GM18870 (cell line): Measurements from ENCODE around the gene L3MBTL4.
"Not testable (repeated sequence)": the region's sequence is repeated elsewhere in the genome, so short reads cannot be mapped to it uniquely, and the experiment has no call there.

Experiments used
- ATAC-seq: cut with Tn5 transposase; IDR thresholded peaks from one replicate; pipeline ENCODE4 v1.9.1; 2021; ENCODE audit warnings: moderate library complexity; ENCODE audit not compliant: unreplicated experiment

The L3MBTL4 gene

DNA sequence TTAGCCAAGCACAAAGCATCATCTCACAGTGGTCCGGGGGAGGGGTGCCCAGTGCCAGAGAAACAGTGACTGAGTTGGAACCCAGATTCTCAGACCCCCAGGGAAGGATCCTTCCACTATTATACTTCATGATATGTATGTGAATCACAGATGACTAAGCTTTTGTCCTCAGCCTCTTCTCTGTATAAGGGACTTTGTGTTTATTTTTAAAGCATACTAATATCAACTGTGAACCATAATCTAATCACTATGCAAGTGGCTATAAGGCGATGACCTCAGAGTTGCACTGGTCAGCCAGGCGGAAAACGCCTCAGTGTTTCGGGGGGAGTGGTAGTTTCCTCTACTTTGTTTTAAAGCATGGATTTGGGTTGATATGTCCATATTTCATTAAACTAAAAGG, 359.0 kb downstream of the L3MBTL4 start:
- no peak for ATAC-seq

DNA sequence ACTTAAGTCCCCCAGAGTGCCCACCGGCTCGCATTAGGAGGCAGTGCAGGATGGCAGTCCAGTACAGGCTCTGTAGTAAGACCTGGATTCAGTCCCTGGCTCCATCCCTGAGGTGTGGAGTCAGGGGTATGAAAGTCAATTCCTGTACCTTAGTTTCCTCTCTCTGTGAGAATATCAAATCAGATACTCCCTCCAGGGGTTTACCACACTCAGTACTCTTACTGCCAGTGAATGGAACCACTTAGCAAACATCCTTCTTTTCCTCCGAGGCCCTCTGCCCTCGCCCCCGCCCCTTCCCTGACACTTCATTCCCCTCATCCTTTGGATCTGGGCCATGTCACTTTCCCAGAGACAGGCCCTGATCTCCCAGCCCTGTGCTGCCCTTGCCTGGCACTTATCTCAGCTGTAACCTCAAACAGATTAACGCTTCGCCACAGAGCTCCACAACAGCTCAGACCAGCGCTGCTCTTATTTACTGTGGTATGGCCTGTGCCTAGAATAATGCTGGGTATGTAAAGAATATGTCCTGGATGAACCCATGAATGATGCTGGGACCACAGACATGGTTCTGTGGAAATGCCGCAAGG, 360.4 kb downstream of the L3MBTL4 start:
- no peak for ATAC-seq

DNA sequence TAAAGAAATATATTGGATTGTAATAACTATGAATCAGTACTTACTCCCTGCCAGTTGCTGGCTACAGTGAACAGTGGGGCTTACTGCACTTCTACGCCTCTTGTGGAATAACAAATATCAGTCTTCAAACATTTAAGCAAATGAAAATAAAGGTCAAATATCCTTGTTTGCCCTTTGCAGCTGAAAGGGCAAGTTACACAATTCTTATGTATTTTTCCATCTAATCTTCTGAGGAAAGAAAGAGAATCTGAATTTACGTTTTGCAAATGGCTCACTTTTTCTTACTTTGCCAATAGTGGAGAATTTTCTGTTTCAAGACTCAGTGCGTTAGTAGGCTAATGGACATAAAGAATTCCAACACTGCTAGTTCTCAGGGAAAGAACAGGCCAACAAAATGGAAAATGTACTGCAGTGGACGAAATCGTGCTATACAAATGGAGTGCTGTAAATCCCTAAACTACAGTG, 362.2 kb downstream of the L3MBTL4 start:
- no peak for ATAC-seq

DNA sequence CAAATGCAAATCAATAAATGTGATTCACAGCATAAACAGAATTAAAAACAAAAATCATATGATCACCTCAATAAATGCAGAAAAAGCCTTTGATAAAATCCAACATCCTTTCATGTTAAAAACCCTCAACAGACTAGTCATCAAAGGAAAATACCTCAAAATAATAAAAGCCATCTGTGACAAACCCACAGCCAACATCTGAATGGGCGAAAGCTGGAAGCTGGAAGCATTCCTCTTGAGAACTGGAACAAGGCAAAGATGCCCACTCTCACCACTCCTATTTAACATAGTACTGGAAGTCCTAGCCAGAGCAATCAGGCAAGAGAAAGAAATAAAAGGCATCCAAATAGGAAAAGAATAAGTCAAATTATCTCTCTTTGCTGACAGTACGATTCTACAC, 367.1 kb downstream of the L3MBTL4 start:
- not testable (repeated sequence) for ATAC-seq

DNA sequence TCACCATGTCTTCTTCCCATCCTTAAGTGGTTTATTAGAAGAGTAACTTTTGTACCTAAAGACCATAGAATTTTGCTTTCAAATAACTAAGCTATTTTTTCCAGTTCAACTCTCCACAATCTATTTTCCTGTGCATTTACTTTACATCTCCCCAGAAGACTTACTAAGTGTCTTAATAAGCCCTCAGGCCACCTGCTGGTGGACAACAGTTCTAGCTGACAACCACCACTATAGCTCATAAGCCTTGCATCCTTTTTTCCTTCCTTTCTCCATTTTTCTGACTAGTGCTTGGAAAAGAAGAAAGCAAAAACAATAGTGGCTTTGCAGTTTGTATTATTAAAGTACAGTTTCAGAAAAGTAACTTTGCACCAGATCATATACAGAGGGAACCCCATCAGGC, 369.9 kb downstream of the L3MBTL4 start:
- ATAC-seq, result no peak

DNA sequence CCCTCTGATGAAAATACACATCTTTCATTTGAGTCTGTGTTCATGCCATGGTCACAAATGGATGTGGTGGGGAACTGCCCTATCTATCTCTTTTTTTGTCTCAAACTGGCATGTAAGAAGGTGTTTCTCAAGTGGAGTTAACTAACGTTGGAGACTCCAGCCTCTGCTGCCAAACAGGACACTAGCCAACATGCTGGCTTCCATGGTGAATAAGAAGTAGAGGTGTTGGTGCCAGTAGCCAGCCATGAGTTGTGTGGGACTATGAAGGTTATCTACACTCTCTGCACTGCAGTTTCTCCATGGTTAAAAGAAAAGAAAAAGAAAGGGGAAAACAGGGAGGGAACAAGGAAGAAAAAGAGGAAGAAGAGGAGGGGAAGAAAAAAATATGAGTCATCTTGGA, 370.4 kb downstream of the L3MBTL4 start:
- no peak for ATAC-seq

DNA sequence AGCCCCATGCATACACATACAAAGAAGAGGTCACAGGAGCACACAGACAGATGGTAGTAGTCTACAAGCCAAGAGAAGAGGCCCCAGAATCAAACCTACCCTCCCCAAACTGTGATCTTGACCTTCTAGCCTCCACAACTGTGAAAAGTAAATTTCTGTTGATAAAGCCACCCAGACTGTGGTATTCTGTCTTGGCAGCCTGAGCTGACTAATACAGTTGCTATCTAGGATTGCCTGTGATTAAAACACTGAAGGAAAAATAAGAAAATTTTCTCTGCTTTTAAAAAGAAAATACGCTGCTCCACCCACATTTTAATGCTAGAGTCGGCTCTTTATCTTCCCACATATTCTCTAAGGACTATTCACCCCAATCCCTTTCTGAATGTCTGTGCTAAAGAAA, 375.7 kb downstream of the L3MBTL4 start:
- ATAC-seq, result no peak

DNA sequence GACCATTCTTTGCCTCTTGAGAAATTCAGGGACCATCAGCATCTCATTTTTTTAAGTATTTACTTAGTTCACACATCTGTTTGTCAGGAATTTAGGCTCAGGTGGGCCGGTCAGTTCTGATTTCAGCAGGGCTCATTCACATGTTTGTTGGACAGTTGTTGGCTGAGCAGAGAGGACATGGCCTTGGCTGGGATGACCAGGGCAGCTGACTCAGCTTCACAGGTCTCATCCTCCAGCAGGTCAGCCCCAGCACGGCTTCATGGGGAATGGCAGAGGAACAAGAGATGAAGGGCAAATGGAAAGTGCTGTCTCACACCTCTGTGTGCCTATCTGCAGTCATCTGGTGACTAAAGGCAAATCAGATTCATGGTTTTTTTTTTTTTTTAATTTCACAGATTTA, 383.3 kb downstream of the L3MBTL4 start:
- no peak for ATAC-seq

DNA sequence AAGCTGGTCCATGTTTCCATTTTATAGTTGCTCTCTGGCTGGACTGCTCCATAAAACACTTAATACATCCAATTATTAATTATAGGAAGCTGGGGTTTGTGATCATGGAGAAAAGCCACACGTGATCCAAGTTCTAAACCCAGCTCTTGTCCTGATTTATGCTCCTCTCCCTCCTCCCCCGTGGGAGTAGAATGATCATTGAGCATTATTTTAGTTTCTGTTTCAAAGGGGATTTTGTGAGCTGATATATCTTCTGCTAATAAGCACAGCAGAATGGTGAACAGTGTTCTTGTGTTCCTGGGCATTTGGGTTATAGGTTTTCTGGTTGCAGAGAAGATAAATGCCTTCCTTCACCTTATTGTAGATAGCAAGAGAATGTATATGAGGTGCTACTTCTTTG, 383.7 kb downstream of the L3MBTL4 start:
- ATAC-seq, result no peak

DNA sequence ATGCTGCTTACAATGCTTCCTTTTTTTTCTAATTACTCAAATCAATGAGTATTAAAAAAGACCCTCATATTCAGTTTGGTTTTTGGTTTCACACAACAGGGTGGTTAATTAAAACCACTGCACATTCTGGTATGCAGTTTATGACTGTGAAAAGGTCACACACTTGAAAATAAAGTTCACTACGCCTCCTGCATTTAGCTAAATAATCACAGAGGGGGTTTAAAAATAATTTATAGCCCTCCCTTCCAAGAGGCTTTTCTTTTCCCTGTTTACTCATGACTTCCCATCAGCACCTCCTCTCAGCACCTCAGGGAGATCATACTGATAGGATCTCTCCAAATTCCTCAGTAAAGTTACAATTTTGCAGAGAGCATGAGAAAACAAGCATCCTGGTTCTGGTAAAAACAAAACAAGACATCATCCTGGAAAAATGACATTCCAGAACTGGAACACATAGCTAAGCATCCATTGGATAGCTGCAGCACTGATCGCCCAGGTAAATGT, 389.9 kb downstream of the L3MBTL4 start:
- ATAC-seq, result no peak

DNA sequence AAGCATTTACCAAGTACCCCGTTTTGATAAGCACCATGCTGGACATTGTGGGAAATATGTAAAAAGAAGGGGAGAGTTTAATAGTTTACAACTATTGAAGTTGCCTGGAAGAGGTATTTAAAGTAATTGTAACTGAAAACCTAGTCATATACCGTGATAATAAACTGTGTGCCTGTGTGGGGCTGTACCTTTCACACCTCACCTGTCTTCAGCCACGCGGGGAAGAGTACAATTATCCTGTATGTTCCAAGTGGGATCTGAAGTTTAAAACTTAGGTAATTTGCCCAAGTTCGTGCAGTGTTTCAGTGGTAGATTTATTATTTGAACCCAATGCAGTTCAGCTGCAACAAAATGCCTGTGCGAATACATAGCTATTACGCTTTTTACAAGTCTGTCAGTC, 391.2 kb downstream of the L3MBTL4 start:
- ATAC-seq, result no peak

DNA sequence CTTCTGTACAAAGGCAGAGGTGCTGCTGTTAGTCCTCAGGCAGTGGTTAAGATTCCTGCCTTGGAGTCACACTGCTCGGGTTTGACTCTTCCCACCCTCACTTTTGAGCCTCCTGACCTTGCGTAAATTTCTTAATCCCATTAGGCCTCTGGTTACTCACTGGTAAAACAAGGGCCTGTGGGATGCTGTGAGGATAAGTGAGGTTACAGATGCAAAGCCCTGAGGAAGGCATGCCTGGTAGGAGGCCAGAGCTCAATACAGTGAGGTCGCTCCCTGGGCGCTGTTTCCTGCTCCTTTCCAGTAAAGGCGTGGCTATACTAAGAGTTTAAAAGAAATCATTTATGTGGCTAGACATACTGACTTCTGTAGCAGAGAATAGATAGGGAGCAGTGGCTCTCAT, 391.9 kb downstream of the L3MBTL4 start:
- no peak for ATAC-seq

DNA sequence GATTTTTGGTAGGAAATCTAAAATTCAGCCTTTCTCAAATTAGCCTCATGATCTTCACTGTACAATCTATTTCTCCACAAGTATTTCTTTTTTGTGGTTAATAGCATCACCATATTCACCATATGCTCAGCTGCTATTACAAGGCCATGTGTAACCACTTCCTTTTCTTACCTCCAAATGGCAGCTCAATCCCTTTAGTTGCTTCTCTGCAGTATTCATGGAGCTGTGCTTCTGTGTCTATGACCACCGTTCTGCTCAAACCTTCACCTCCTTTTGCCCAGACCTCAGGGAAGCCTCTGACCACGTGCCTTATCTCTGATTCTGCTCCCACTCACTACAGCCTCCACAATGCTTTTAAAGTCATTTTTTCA, 392.7 kb downstream of the L3MBTL4 start:
- ATAC-seq, result no peak

DNA sequence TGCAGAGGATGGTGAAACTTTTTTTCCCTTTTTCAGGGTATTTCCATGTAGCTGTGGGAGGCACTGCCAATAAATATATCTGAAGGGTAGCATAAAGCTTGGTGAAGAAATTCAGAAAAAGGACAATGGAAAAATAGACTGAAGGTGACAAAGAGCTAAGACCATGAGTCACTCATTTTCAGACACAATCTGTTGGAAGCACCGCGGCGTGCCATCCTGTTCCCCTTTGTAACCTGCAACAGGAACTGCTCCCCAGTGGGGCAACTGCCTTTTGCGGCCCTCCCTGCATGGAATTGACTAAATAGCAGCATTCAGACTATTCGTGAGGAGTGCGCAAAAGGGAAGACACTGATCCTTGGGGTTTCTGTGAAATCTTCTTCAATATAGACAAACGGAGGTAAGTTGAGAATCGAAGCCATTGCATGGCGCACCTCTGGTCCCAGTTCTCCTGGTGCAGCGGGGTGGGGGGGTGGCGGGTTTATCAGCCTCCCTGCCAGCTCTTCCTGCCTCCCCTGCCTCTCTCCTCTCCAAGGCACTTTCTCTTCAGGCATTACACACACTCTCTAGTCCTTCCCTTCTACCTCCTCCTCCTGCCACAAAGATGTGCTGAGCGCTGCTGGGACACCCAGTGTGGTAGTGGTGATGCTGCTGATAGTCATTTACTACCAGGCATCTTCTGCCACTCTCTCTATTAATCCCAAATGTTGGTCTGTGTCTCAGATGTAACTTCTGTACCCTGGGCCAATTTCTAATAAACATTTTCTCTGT, 393.2 kb downstream of the L3MBTL4 start:
- no peak for ATAC-seq

DNA sequence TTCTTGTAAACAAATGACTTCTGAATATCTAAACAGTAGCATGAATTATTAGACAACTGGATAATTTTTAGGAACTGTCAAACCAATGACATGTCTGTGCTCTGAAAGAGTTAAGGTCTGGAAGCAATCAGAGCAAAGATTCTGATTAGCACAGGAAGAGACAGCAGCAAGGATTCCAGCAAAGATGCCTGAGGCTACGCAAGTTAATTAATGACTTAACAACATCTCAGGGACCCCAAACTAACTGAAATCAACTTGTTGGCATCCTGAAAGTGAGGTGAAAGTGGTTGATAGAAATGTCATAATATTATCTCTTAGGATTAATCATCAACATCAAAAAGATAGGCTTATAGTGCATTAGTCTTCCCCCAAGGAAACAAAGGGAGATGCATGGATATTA, 396.0 kb downstream of the L3MBTL4 start:
- no peak for ATAC-seq

DNA sequence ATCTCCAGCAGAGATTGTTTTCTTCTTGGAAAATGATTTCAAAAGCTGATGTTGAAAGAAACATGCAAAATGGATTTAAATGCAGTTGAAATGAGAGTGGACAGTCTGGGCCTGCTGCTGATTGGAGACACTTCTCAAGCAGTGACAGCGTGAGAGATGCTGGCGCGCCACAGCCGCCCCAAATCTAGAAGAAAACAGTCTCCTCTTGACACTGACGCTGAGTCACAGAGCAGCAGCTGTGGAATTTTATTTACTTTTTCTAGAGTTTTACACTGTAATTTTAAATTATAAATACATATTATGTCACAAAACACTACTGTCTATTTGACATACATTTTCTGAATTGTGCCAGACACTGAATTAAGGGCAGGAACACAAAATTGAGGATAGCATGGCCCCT, 397.5 kb downstream of the L3MBTL4 start:
- ATAC-seq, result no peak

DNA sequence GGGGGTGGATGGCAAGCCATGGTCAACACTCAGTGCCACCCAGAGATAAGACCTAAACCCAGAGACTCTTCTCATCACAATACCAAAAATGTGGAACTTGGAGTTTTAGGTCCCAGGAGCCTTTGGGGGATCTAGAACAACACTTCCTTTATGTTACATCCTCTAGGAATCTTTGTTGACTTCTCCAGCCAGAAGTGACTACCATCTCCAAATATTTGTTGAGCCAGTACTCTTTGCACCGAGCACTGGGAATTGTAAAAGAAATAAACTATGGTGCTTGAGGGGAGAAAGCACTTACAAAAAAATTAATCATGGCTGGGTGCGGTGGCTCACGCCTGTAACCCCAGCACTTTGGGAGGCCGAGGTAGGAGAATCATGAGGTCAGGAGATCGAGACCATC, 399.3 kb downstream of the L3MBTL4 start:
- no peak for ATAC-seq

DNA sequence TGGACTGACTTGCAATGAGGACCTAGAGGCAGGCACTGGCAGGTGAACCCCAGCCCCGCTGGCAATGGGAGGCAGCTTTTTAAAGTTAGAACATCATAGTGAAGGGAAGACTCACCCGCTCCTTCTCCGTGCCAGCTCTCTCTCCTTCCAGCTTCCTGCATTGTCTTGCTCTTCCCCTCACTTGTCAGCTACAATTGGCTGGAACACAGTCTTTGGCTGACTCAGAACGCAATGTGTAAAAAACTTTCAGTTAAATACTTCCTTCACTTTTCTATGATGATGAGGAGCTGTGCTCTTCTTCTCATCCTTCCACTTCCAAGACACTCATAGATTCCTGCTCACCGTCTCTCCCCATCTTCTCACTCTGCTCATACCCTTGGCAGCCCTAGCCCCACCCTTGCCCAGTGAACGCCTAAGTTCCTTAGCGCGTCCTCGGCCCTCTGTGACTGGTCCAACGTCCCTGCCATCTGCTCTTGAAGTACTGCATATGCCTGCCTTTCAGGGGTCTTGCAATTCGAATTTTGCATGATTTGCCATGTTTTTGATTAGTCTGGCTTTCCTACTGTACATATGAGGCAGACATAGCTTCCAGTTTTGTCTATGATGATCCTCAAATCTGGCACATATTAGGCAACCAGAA, 401.4 kb downstream of the L3MBTL4 start:
- ATAC-seq, result no peak

DNA sequence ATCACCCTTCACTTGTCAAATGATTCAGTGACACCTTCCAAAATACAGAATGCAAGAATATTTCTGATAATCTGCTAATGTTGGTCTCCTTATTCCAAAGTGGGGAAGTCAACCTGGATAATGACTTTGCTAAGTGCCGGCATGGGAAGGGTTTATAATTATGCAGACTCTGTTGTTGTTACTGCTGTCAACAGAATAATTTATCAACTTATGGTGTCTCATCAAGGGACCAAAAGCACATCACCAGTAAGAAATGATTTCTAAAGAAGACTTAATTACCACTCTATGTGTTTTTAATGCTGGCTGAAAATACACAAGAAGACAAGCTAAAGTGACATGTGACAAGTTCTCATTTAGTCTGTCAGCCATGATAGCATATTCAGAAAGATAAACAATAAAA, 403.8 kb downstream of the L3MBTL4 start:
- ATAC-seq, result no peak

DNA sequence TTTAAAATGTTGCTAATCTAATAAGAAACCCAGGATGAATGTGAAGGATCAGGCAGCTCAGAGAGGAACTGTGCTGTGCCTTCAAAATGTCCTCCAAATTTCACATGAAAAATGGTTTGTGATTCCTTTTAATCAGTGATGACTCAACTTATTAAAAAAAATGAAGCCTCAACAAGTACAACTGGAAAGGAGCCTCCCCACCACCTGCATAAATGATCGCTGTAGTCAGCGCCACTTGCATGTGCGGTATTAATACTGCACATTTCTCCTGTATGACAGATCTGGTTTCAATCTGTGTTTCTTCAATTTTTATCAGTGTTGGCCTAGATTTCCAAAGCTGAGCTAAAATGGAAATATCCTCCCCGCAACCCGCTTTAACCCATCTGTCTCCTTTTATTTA, 404.4 kb downstream of the L3MBTL4 start:
- ATAC-seq, result no peak

DNA sequence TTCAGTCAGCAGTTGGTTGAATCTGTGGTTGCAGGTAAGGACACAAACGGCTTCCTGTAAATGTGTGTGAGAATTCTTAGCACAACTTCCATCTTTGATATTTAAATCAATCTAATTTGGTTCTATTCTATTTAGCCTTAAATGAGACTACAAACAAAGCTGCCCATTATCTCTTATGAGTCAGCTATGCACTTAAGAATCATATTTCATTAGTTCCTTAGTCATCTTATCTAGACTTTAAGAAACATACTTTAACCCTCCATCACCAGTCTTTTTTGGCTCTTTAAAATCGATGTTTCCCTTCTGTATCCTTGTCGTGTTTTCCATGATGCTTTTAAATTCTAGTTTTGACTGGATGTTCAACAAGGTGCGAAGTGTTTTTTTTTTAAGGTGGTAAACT, 405.0 kb downstream of the L3MBTL4 start:
- ATAC-seq, result no peak

DNA sequence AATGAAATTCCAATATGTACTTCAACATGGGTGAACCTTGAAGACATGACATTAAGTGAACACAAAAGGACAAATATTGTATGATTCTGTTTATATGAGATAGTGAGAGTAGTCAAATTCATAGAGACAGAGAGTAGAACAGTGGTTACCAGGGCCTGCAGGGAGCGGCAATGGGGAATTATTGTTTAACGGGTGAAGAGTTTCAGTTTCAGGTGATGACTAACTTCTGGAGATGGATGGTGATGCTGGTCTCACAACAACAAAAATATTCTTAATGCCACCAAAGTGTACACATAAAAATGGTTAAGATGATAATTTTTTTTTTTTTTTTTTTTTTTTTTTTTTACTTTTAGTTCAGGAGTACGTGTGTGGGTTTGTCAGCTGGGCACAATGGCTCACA, 410.0 kb downstream of the L3MBTL4 start:
- peak; percentile 99 for ATAC-seq
